Activated CD8-positive, alpha-beta memory T cell treated with anti-CD3 and anti-CD28 coated beads, Interleukin-2, amount 50 U/mL, for 24 hours (primary cell): ENCODE results near the gene TSEN54.
A peak's percentile ranks its signal among the peaks of the same experiment; 100 is the strongest.
"Not testable (repeated sequence)": the region's sequence is repeated elsewhere in the genome, so short reads cannot be mapped to it uniquely, and the experiment has no call there.

Experiments
- DNase-seq: peaks from one replicate; pipeline ENCODE4 v3.0.0-alpha.2; 2020; ENCODE audit errors: extremely low read depth

TSEN54 gene

GRCh38 chr17:75518201-75518600, 1.9 kb downstream of the TSEN54 start:
- DNase-seq, result no peak

- no peak for DNase-seq
These were observed 2.7 kb downstream of the TSEN54 start for GRCh38 chr17:75518983-75519537.

- not testable (repeated sequence) for DNase-seq
These were observed 4.1 kb downstream of the TSEN54 start for GRCh38 chr17:75520413-75520812.

- no peak for DNase-seq
These were observed 5.0 kb downstream of the TSEN54 start for GRCh38 chr17:75521290-75521689.

- DNase-seq, result no peak
These were observed 5.8 kb downstream of the TSEN54 start for GRCh38 chr17:75521951-75522727.

- no peak for DNase-seq
These were observed 7.3 kb downstream of the TSEN54 start for GRCh38 chr17:75523647-75524046.

- DNase-seq, result no peak
These were observed 8.1 kb downstream of the TSEN54 start for GRCh38 chr17:75524269-75524969.

- peak; percentile 21 for DNase-seq
These were observed 8.9 kb downstream of the TSEN54 start, which contains the start of gene LLGL2 for GRCh38 chr17:75524970-75525805. LLGL2 (plus strand) TSS chr17:75525697; CDS start chr17:75543427, 17,730 bp downstream.

- DNase-seq, result no peak
These were observed 9.7 kb downstream of the TSEN54 start for GRCh38 chr17:75525806-75526554.

GRCh38 chr17:75526555-75527270, 10.4 kb downstream of the TSEN54 start:
- DNase-seq, result no peak

GRCh38 chr17:75530837-75531720, 14.8 kb downstream of the TSEN54 start:
- DNase-seq, result no peak

- DNase-seq, result no peak
These were observed 15.4 kb downstream of the TSEN54 start for GRCh38 chr17:75531721-75532072.

GRCh38 chr17:75535119-75535537, 18.8 kb downstream of the TSEN54 start:
- DNase-seq, result peak; percentile 25

- no peak for DNase-seq
These were observed 19.5 kb downstream of the TSEN54 start for GRCh38 chr17:75535871-75536270.

GRCh38 chr17:75536366-75536765, 20.0 kb downstream of the TSEN54 start:
- no peak for DNase-seq

- no peak for DNase-seq
These were observed 23.8 kb downstream of the TSEN54 start for GRCh38 chr17:75539967-75540729.

GRCh38 chr17:75540923-75541503, 24.7 kb downstream of the TSEN54 start:
- DNase-seq, result no peak

- no peak for DNase-seq
These were observed 25.9 kb downstream of the TSEN54 start for GRCh38 chr17:75542229-75542628.
